Kidney (tissue), 14 donors: Measurements from ENCODE around the gene HAPSTR1. TPM values are rescaled to one million over a fixed set of nuclear protein-coding genes. Genes with fewer than 3 reads are reported as not detected.

Source experiments
- DNase-seq, 5 donors: peaks; one replicate each; pipeline ENCODE4 v3.0.0-alpha.2; 2013 to 2020
- FAIRE-seq: peaks from 2 replicates; lab custom pipeline; 2012; peaks lifted over from hg19 to GRCh38; lab: Jason Lieb, UNC
- H3K27ac ChIP-seq, 2 donors: one replicate each; pipeline ENCODE4 v1.7.0; 2013; ENCODE audit warnings: low read depth in 2 of 2, low read length in 2 of 2, inconsistent platforms in 1 of 2
- H3K27me3 ChIP-seq: one replicate; pipeline ENCODE4 v1.7.1; 2013; ENCODE audit warnings: low read length, inconsistent platforms; ENCODE audit not compliant: control insufficient read depth, insufficient read depth
- H3K36me3 ChIP-seq, 3 donors: one replicate each; pipeline versions ENCODE4 v1.7.0 to v1.7.1; 2013; ENCODE audit warnings: low read length in 3 of 3, control low read depth in 1 of 3, inconsistent platforms in 1 of 3; ENCODE audit not compliant: insufficient read depth in 3 of 3, control insufficient read depth in 2 of 3
- H3K4me1 ChIP-seq, 3 donors: one replicate each; pipeline versions ENCODE4 v1.7.0 to v1.7.1; 2013; ENCODE audit warnings: low read length in 3 of 3, inconsistent platforms in 1 of 3, low read depth in 1 of 3; ENCODE audit not compliant: control insufficient read depth in 2 of 3, insufficient read depth in 2 of 3
- H3K4me3 ChIP-seq, 3 donors: one replicate each; pipeline versions ENCODE4 v1.7.0 to v1.8.1; 2013; ENCODE audit warnings: low read length in 3 of 3, control low read depth in 1 of 3, inconsistent platforms in 1 of 3
- H3K9ac ChIP-seq, 3 donors: one replicate each; pipeline versions ENCODE4 v1.7.0 to v1.7.1; 2013; ENCODE audit warnings: low read length in 3 of 3, control low read depth in 1 of 3, inconsistent platforms in 1 of 3
- H3K9me3 ChIP-seq, 3 donors: one replicate each; pipeline versions ENCODE4 v1.7.0 to v1.7.1; 2013; ENCODE audit warnings: low read length in 3 of 3, control low read depth in 1 of 3, inconsistent platforms in 1 of 3; ENCODE audit not compliant: control insufficient read depth in 2 of 3, insufficient read depth in 1 of 3
- CTCF ChIP-seq: IDR thresholded peaks from 3 replicates; pipeline ENCODE4 v1.5.1; 2012; ENCODE audit warnings: mild to moderate bottlenecking, moderate library complexity, borderline replicate concordance; ENCODE audit not compliant: insufficient read depth; ENCODE audit errors: extremely low read depth
- intact Hi-C: fragments of 100-400 bp; cut with DNase I; formaldehyde crosslinking; loops from one replicate; pipeline ENCODE4 v1.11.1; 2022
- polyA plus RNA-seq: library from polyadenylated mRNA; stranded (reverse); fragments of 350-450 nt; fragmentation: Illumina TruSeq; extraction: RNeasy Lipid Tissue Mini Kit (QIAGEN cat#74804); gene quantifications from one replicate; pipeline ENCODE4 v1.2.3, GENCODE V29; 2014; ENCODE audit warnings: low read depth, low replicate concordance; ENCODE audit not compliant: insufficient read depth
- total RNA-seq: library from RNA; stranded (reverse); fragmentation: NEBNext Ultra II Directional; extraction: Animal tissue kit (Norgen Biotek cat#: 25700); gene quantifications from one replicate; pipeline ENCODE4 v1.2.1, GENCODE V29; 2021
- donor health status: control.
- donor health status: control.
- donor health status: control.
- donor health status: control.
- donor health status: control.
- donor health status: DM: yes; HTN: yes; CAD: no.
- donor health status: Normal renal cell carcinoma (clear cell type).

Gene HAPSTR1
- total and polyA plus RNA-seq, 2 donors from 2014 or later = 14.7 to 77.0 TPM

- DNase-seq (peak in 4 of 5 donors; percentile 58 to 73 (median 64)), FAIRE-seq (no peak)
- H3K9me3 ChIP-seq = no peaks in the 10 kb centered on the region
- no peak overlapping the region for H3K4me3 ChIP-seq
- H3K27me3 ChIP-seq = no peaks in the 10 kb centered on the region
- no peak overlapping the region for H3K9ac ChIP-seq
- TF ChIP-seq CTCF = peak; percentile 26
- H3K36me3 ChIP-seq = no peaks in the 10 kb centered on the region
- peaks cover 0 to 5% (median 0%) of the 10 kb centered on the region in 3 donors for H3K4me1 ChIP-seq
- intact Hi-C loops = no loop called here
- H3K27ac ChIP-seq = no peak overlapping the region
Measured at GRCh38 chr16:9134739-9135138, 43.3 kb downstream of the HAPSTR1 start.

GRCh38 chr16:9135797-9136196, 44.4 kb downstream of the HAPSTR1 start:
- H3K4me1 ChIP-seq = peaks cover 0 to 5% (median 0%) of the 10 kb centered on the region in 3 donors
- DNase-seq (peak in 1 of 5 donors; percentile 19), FAIRE-seq (no peak)
- no peak overlapping the region for H3K4me3 ChIP-seq
- intact Hi-C loops = no loop called here
- no peaks in the 10 kb centered on the region for H3K36me3 ChIP-seq
- TF ChIP-seq CTCF = no peak
- no peak overlapping the region for H3K9ac ChIP-seq
- no peaks in the 10 kb centered on the region for H3K9me3 ChIP-seq
- no peak overlapping the region for H3K27ac ChIP-seq
- H3K27me3 ChIP-seq = no peaks in the 10 kb centered on the region

- TF ChIP-seq CTCF = no peak
- H3K9ac ChIP-seq = no peak overlapping the region
- no peaks in the 10 kb centered on the region for H3K9me3 ChIP-seq
- DNase-seq (peak in 1 of 5 donors; percentile 5), FAIRE-seq (no peak)
- H3K36me3 ChIP-seq = no peaks in the 10 kb centered on the region
- no peak overlapping the region for H3K27ac ChIP-seq
- no peaks in the 10 kb centered on the region for H3K27me3 ChIP-seq
- H3K4me1 ChIP-seq = peaks cover 0 to 5% (median 0%) of the 10 kb centered on the region in 3 donors
- no peak overlapping the region for H3K4me3 ChIP-seq
- intact Hi-C loops = no loop called here
Measured at GRCh38 chr16:9136596-9136995, 45.2 kb downstream of the HAPSTR1 start.
